Measurements from ENCODE around the gene PLLP.

The PLLP gene

DNA sequence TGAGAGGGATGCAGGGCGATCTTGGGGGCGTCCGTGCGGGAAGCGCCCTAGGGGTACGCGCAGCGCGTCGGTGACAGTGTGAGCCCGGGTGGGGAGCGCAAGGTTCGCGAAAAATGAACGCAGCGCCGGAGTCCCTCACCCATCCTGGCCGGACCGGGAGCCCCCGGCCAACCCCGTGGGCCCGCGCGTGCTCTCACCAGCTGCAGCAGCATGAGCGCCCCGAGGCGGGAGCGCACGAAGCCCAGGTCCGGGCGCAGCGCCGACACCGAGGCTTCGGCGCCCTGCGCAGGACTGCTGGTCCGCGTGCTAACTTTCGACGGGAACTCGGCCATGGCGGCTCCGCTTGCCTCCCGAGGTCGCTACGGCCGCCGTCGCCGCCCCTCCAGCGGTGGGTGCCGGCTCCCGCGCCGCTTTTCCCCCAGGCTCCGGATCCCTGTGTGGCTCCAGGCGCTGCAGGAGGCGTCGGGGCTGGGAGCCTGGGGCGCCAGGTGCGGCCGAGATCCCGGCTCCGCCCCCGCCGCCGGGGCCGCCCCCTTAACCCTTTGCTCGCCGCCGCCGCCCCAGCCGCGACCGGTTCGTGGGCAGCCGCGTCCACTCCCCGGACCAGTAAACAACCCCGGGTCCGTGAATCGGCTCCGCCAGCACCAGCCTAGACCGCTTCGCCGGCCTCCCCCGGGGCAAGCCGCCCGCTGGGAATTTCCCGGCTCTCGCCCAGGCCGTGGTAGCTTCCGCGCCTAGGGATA is at the start of gene PLLP:
Gene PLLP (minus strand): TSS at position 464 of the 743 bp plus-strand sequence. CDS start 132 bp downstream, at position 332.
- Histone ChIP-seq H3K27me3 (ENCODE audit: control insufficient read depth, insufficient read depth, low read length) (no peaks in the 10 kb centered on the region), H3K4me1 (no peaks in the 10 kb centered on the region), H3K79me2 (no peaks in the 10 kb centered on the region), H3K9me3 (ENCODE audit: control insufficient read depth, low read length) (no peaks in the 10 kb centered on the region), H3K9ac (no peak within 1 kb of the TSS), H3K4me2 (ENCODE audit: low read length) (peak within 1 kb of the TSS; percentile 73), H2AFZ (peak within 1 kb of the TSS; percentile 88), H3K36me3 (ENCODE audit: control insufficient read depth, insufficient read depth, low read length) (no peaks in the 10 kb centered on the region), H3K27ac (no peak within 1 kb of the TSS), H3K4me3 (ENCODE audit: low read depth, low read length) (peak within 1 kb of the TSS; percentile 55)
- TF ChIP-seq, protein P1, sequence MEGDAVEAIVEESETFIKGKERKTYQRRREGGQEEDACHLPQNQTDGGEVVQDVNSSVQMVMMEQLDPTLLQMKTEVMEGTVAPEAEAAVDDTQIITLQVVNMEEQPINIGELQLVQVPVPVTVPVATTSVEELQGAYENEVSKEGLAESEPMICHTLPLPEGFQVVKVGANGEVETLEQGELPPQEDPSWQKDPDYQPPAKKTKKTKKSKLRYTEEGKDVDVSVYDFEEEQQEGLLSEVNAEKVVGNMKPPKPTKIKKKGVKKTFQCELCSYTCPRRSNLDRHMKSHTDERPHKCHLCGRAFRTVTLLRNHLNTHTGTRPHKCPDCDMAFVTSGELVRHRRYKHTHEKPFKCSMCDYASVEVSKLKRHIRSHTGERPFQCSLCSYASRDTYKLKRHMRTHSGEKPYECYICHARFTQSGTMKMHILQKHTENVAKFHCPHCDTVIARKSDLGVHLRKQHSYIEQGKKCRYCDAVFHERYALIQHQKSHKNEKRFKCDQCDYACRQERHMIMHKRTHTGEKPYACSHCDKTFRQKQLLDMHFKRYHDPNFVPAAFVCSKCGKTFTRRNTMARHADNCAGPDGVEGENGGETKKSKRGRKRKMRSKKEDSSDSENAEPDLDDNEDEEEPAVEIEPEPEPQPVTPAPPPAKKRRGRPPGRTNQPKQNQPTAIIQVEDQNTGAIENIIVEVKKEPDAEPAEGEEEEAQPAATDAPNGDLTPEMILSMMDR (IDR thresholded peaks at IDR 0.05), result no peak

DNA sequence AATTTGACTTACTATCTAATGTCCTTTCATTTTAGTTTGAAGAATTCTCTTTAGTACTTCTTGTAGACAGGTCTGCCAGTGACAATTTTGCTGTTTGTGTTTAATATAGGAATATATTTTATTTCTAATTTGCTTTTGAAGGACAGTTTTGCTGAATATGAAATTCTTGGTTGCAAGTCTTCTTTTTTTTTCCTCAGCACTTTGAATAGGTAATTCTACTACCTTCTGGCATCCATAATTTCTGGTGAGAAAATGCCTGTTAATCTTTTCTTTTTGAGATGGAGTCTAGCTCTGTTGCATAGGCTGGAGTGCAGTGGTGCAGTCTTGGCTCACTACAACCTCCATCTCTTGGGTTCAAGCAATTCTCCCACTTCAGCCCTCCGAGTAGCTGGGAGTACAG is 48.9 kb upstream of the PLLP start:
- Histone ChIP-seq H3K27me3 (ENCODE audit: control insufficient read depth, insufficient read depth, low read length) (no peaks in the 10 kb centered on the region), H3K9me3 (ENCODE audit: control insufficient read depth, low read length) (no peaks in the 10 kb centered on the region), H3K4me1 (no peaks in the 10 kb centered on the region), H3K79me2 (no peaks in the 10 kb centered on the region), H2AFZ (no peak overlapping the region), H3K27ac (no peak overlapping the region), H3K36me3 (ENCODE audit: control insufficient read depth, insufficient read depth, low read length) (no peaks in the 10 kb centered on the region), H3K4me3 (ENCODE audit: low read depth, low read length) (no peak overlapping the region), H3K9ac (no peak overlapping the region), H3K4me2 (ENCODE audit: low read length) (no peak overlapping the region)
- TF ChIP-seq, protein P1 (IDR thresholded peaks at IDR 0.05), result no peak

- H2AFZ ChIP-seq, result no peak overlapping the region
Observed at GRCh38 chr16:57331355-57331754, 46.9 kb upstream of the PLLP start.

DNA sequence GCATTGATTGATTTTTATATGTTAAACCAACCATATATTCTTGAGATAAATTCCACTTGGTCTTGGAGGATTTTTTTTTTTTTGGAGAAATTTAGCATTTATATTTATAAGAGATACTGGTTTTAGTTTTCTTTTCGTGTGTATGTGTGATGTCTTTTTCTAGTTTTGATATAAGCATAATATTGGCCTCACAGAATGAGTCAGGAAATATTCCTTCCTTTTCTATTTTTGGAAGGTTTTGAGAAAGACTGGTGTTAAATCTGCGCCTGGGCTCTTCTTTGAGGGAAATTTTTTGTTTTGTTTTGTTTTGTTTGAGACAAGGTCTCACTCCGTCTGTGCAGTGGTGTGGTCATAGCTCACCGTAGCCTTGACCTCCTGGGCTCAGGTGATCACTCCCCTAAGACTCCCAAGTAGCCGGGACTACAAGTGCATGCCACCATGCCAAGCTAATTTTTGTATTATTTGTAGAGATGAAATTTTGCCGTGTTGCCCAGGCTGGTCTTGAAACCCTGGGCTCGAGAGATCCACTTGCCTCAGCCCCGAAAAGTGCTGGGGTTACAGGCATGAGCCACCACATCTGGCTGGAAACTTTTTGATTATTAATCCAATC is 45.4 kb upstream of the PLLP start:
- TF ChIP-seq, protein P1 (IDR thresholded peaks at IDR 0.05), result no peak
- no peak overlapping the region for H3K9ac ChIP-seq
- H3K4me2 ChIP-seq (ENCODE audit: low read length), result no peak overlapping the region
- no peaks in the 10 kb centered on the region for H3K9me3 ChIP-seq (ENCODE audit: control insufficient read depth, low read length)
- no peak overlapping the region for H3K4me3 ChIP-seq (ENCODE audit: low read depth, low read length)
- H2AFZ ChIP-seq, result no peak overlapping the region
- no peaks in the 10 kb centered on the region for H3K4me1 ChIP-seq
- no peaks in the 10 kb centered on the region for H3K36me3 ChIP-seq (ENCODE audit: control insufficient read depth, insufficient read depth, low read length)
- H3K79me2 ChIP-seq, result no peaks in the 10 kb centered on the region
- no peaks in the 10 kb centered on the region for H3K27me3 ChIP-seq (ENCODE audit: control insufficient read depth, insufficient read depth, low read length)
- H3K27ac ChIP-seq, result no peak overlapping the region

More at GRCh38 chr16:57331355-57331754, 46.9 kb upstream of the PLLP start:
- Histone ChIP-seq H3K79me2 (no peaks in the 10 kb centered on the region), H3K27me3 (ENCODE audit: control insufficient read depth, insufficient read depth, low read length) (no peaks in the 10 kb centered on the region), H3K4me1 (no peaks in the 10 kb centered on the region), H3K4me2 (ENCODE audit: low read length) (no peak overlapping the region), H3K27ac (no peak overlapping the region), H3K9me3 (ENCODE audit: control insufficient read depth, low read length) (no peaks in the 10 kb centered on the region), H3K9ac (no peak overlapping the region), H3K36me3 (ENCODE audit: control insufficient read depth, insufficient read depth, low read length) (no peaks in the 10 kb centered on the region), H3K4me3 (ENCODE audit: low read depth, low read length) (no peak overlapping the region)
- TF ChIP-seq, protein P1 (IDR thresholded peaks at IDR 0.05), result no peak
